Tibial nerve (tissue), 4 donors: ENCODE results near the gene KDM2B.

Experiments
- EP300 ChIP-seq, 2 donors: sonication (generic); formaldehyde crosslinking; IDR thresholded peaks; one replicate each; pipeline ENCODE4 v1.6.1; 2017; ENCODE audit warnings: antibody characterized with exemption in 2 of 2, mild to moderate bottlenecking in 1 of 2
- POLR2A ChIP-seq, 2 donors: fragments of 450-650 bp; IDR thresholded peaks; one replicate each; pipeline ENCODE4 v1.6.1; 2017; ENCODE audit warnings: antibody characterized with exemption in 2 of 2, mild to moderate bottlenecking in 2 of 2, moderate library complexity in 2 of 2
- TF ChIP-seq, protein P1 (sequence below), 5 experiments: fragments of 200-600 bp in 3 of 5; fragments of 450-650 bp in 2 of 5; sonication (generic) in 3 of 5; IDR thresholded peaks; one replicate each; pipeline ENCODE4 v1.5.1; 2016 to 2019; ENCODE audit warnings: antibody characterized with exemption in 5 of 5, mild to moderate bottlenecking in 3 of 5, moderate library complexity in 2 of 5

GRCh38 chr12:121536054-121536898, 44.5 kb downstream of the KDM2B start:
- peak in 1 of 2 donors; percentile 51 for TF ChIP-seq POLR2A (IDR thresholded peaks at IDR 0.05)
- TF ChIP-seq, protein P1, sequence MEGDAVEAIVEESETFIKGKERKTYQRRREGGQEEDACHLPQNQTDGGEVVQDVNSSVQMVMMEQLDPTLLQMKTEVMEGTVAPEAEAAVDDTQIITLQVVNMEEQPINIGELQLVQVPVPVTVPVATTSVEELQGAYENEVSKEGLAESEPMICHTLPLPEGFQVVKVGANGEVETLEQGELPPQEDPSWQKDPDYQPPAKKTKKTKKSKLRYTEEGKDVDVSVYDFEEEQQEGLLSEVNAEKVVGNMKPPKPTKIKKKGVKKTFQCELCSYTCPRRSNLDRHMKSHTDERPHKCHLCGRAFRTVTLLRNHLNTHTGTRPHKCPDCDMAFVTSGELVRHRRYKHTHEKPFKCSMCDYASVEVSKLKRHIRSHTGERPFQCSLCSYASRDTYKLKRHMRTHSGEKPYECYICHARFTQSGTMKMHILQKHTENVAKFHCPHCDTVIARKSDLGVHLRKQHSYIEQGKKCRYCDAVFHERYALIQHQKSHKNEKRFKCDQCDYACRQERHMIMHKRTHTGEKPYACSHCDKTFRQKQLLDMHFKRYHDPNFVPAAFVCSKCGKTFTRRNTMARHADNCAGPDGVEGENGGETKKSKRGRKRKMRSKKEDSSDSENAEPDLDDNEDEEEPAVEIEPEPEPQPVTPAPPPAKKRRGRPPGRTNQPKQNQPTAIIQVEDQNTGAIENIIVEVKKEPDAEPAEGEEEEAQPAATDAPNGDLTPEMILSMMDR (IDR thresholded peaks at IDR 0.05) = no peak
- TF ChIP-seq EP300 (IDR thresholded peaks at IDR 0.05) = peak in 1 of 2 donors; percentile 68
